IMR-90 (cell line): ENCODE data around the gene GLRX5. TPM values are rescaled to one million over a fixed set of nuclear protein-coding genes. Genes with fewer than 3 reads are reported as not detected.

ENCODE experiments used
- ATAC-seq: fragments of 200-7000 bp; cut with Tn5 transposase; 2 replicates; pipeline ENCODE4 v1.9.1; 2020; ENCODE audit warnings: low read depth, mild to moderate bottlenecking, moderate library complexity
- BruUV-seq: library from RNA; stranded (reverse); fragments of 400-500 nt; replicated peaks from 2 replicates; lab custom pipeline; 2021; lab: Mats Ljungman, UMichigan
- CTCF ChIA-PET: fragments of 300-600 bp; formaldehyde crosslinking; extraction: SDS; loops from one replicate; lab custom pipeline; 2021; ENCODE audit warnings: antibody characterized with exemption; lab: Yijun Ruan, JAX
- POLR2A ChIA-PET: fragments of 300-600 bp; sonication (Branson Sonifier 250); formaldehyde crosslinking; loops from one replicate; lab custom pipeline; 2022; ENCODE audit warnings: antibody characterized with exemption; ENCODE audit not compliant: unreplicated experiment; lab: Charles Lee
- DNase-seq: peaks from one replicate; pipeline ENCODE4 v3.0.0; 2013
- H2AFZ ChIP-seq: replicated peaks from 2 replicates; pipeline ENCODE3; 2013; ENCODE audit warnings: low read length, mild to moderate bottlenecking; ENCODE audit not compliant: poor library complexity
- H2AK5ac ChIP-seq: 2 replicates; pipeline ENCODE4 v1.6.1; 2013; ENCODE audit warnings: low read depth, low read length, inconsistent platforms
- H2AK9ac ChIP-seq: replicated peaks from 2 replicates; pipeline ENCODE3; 2013; ENCODE audit warnings: mild to moderate bottlenecking, low read depth, low read length, moderate library complexity; ENCODE audit not compliant: poor library complexity
- H2BK120ac ChIP-seq: 2 replicates; pipeline ENCODE4 v1.6.1; 2013; ENCODE audit warnings: low read depth, low read length, inconsistent platforms
- H2BK15ac ChIP-seq: 3 replicates; pipeline ENCODE4 v1.6.1; 2013; ENCODE audit warnings: low read depth, low read length, inconsistent platforms
- H2BK20ac ChIP-seq: 2 replicates; pipeline ENCODE4 v1.6.1; 2013; ENCODE audit warnings: low read depth, mild to moderate bottlenecking, inconsistent platforms, low read length, moderate library complexity
- H2BK5ac ChIP-seq: 2 replicates; pipeline ENCODE4 v1.6.1; 2013; ENCODE audit warnings: mild to moderate bottlenecking, low read depth, low read length, inconsistent platforms; ENCODE audit not compliant: poor library complexity, severe bottlenecking
- H3K14ac ChIP-seq: replicated peaks from 2 replicates; pipeline ENCODE4 v1.6.1; 2013; ENCODE audit warnings: low read depth, low read length, inconsistent platforms
- H3K18ac ChIP-seq: 2 replicates; pipeline ENCODE4 v1.6.1; 2013; ENCODE audit warnings: low read depth, low read length, control low read depth
- H3K23ac ChIP-seq: 2 replicates; pipeline ENCODE4 v1.6.1; 2013; ENCODE audit warnings: low read depth, low read length, inconsistent platforms
- H3K27ac ChIP-seq: 2 replicates; pipeline ENCODE4 v1.5.1; 2013; ENCODE audit warnings: mild to moderate bottlenecking, control low read depth, low read length; ENCODE audit not compliant: insufficient read depth
- H3K27me3 ChIP-seq: 2 replicates; pipeline ENCODE4 v1.6.1; 2013; ENCODE audit warnings: low read length; ENCODE audit not compliant: control insufficient read depth, insufficient read depth
- H3K36me3 ChIP-seq: 2 replicates; pipeline ENCODE4 v1.6.1; 2013; ENCODE audit warnings: low read length, mixed read lengths; ENCODE audit not compliant: control insufficient read depth, insufficient read depth
- H3K4ac ChIP-seq: 2 replicates; pipeline ENCODE4 v1.6.1; 2013; ENCODE audit warnings: low read depth, low read length, inconsistent platforms
- H3K4me1 ChIP-seq: 2 replicates; pipeline ENCODE4 v1.6.1; 2013; ENCODE audit warnings: low read length, mixed read lengths; ENCODE audit not compliant: control insufficient read depth, insufficient read depth
- H3K4me2 ChIP-seq: 2 replicates; pipeline ENCODE4 v1.6.1; 2013; ENCODE audit warnings: low read depth, mild to moderate bottlenecking, control low read depth, low read length, moderate library complexity
- H3K4me3 ChIP-seq: 2 replicates; pipeline ENCODE4 v1.5.1; 2013; ENCODE audit warnings: low read depth, mild to moderate bottlenecking, control low read depth, low read length, moderate library complexity; ENCODE audit not compliant: insufficient read depth
- H3K56ac ChIP-seq: 2 replicates; pipeline ENCODE4 v1.6.1; 2013; ENCODE audit warnings: low read length, inconsistent platforms; ENCODE audit not compliant: insufficient read depth; ENCODE audit errors: extremely low read depth
- H3K79me1 ChIP-seq, 2 experiments: 2 replicates each; pipeline ENCODE4 v1.6.1; 2013; ENCODE audit warnings: low read length in 2 of 2, inconsistent platforms in 1 of 2, low read depth in 1 of 2
- H3K9ac ChIP-seq: 2 replicates; pipeline ENCODE4 v1.6.1; 2013; ENCODE audit warnings: low read depth, low read length, control low read depth
- H3K9me1 ChIP-seq: 2 replicates; pipeline ENCODE4 v1.6.1; 2013; ENCODE audit warnings: low read length, inconsistent platforms; ENCODE audit not compliant: insufficient read depth
- H3K9me3 ChIP-seq: 2 replicates; pipeline ENCODE4 v1.6.1; 2013; ENCODE audit warnings: low read length; ENCODE audit not compliant: control insufficient read depth, insufficient read depth
- H4K20me1 ChIP-seq: 2 replicates; pipeline ENCODE4 v1.6.1; 2013; ENCODE audit warnings: low read length, inconsistent platforms; ENCODE audit not compliant: insufficient read depth
- H4K5ac ChIP-seq: 2 replicates; pipeline ENCODE4 v1.6.1; 2013; ENCODE audit warnings: mild to moderate bottlenecking, low read depth, low read length, control low read depth
- H4K8ac ChIP-seq, 2 experiments: 2 replicates each; pipeline ENCODE4 v1.6.1; 2013; ENCODE audit warnings: low read depth in 2 of 2, low read length in 2 of 2, control low read depth in 1 of 2, inconsistent platforms in 1 of 2
- H4K91ac ChIP-seq: 2 replicates; pipeline ENCODE4 v1.6.1; 2013; ENCODE audit warnings: low read depth, low read length, inconsistent platforms; ENCODE audit not compliant: insufficient read depth
- BHLHE40 ChIP-seq: fragments of 150-350 bp; IDR thresholded peaks from 2 replicates; pipeline ENCODE4 v1.6.1; 2016; ENCODE audit warnings: mild to moderate bottlenecking, low read depth, low read length
- FOS ChIP-seq: fragments of 150-350 bp; IDR thresholded peaks from 2 replicates; pipeline ENCODE4 v1.6.1; 2016; ENCODE audit warnings: low read depth, low read length
- MAFK ChIP-seq: IDR thresholded peaks from 2 replicates; pipeline ENCODE4 v1.6.1; 2012; ENCODE audit warnings: low read depth, low read length, improper control_type of control experiment
- MXI1 ChIP-seq: IDR thresholded peaks from 2 replicates; pipeline ENCODE4 v1.6.1; 2012; ENCODE audit warnings: low read depth, mild to moderate bottlenecking, low read length, moderate library complexity, borderline replicate concordance
- NFE2L2 ChIP-seq: fragments of 150-350 bp; IDR thresholded peaks from 2 replicates; pipeline ENCODE4 v1.6.1; 2016; ENCODE audit warnings: low read depth, mild to moderate bottlenecking, low read length
- RAD21 ChIP-seq: IDR thresholded peaks from 2 replicates; pipeline ENCODE4 v1.6.1; 2012; ENCODE audit warnings: low read length, improper control_type of control experiment
- RCOR1 ChIP-seq: IDR thresholded peaks from 2 replicates; pipeline ENCODE4 v1.6.1; 2012; ENCODE audit warnings: mild to moderate bottlenecking, low read length, improper control_type of control experiment; ENCODE audit not compliant: insufficient replicate concordance
- RFX5 ChIP-seq: IDR thresholded peaks from 2 replicates; pipeline ENCODE4 v1.8.0; 2012; ENCODE audit warnings: low read depth, mild to moderate bottlenecking, low read length, moderate library complexity
- WGBS, 2 experiments: methylation state at CpG; one replicate each; pipeline versions ENCODE4 v1.1.5 to v1.1.7; 2013; ENCODE audit warnings: missing lambda C conversion rate in 2 of 2; ENCODE audit not compliant: insufficient read length in 1 of 2; ENCODE audit errors: extremely low coverage in 2 of 2; 5-methylcytosine and 5-hydroxymethylcytosine counted together
- dilution Hi-C: fragments of 300-500 bp; cut with HindIII; formaldehyde crosslinking; loops from one replicate; pipeline ENCODE4 v1.14.3; 2018; ENCODE audit warnings: low sequenced_read_pairs; ENCODE audit not compliant: unreplicated experiment
- in situ Hi-C: fragments of 300-500 bp; cut with MboI; formaldehyde crosslinking; loops from 3 replicates; pipeline ENCODE4 v1.14.3; 2019; ENCODE audit warnings: low sequenced_read_pairs, inconsistent platforms, mixed read lengths
- intact Hi-C: fragments of 100-400 bp; cut with micrococcal nuclease; formaldehyde crosslinking; loops from 2 replicates; pipeline ENCODE4 v1.10.0; 2022
- polyA plus RNA-seq, 3 experiments: library from polyadenylated mRNA; depleted of rRNA; stranded (reverse); fragments of >200 nt; gene quantifications; 2 replicates each; pipeline ENCODE4 v1.2.3, GENCODE V29; 2012; ENCODE audit warnings: low replicate concordance in 1 of 3
- total RNA-seq: library from RNA; depleted of rRNA; stranded (reverse); fragments of >200 nt; gene quantifications from 2 replicates; pipeline ENCODE4 v1.2.3, GENCODE V29; 2012
- TF ChIP-seq, protein P1 (sequence below): fragments of 150-350 bp; IDR thresholded peaks from 2 replicates; pipeline ENCODE4 v1.6.1; 2016; ENCODE audit warnings: low read depth, mild to moderate bottlenecking, low read length, moderate library complexity, borderline replicate concordance

The GLRX5 gene
- total and polyA plus RNA-seq, 2 of the 4 experiments (the other 2 are of a cell fraction) = 32.4 to 40.4 TPM

DNA sequence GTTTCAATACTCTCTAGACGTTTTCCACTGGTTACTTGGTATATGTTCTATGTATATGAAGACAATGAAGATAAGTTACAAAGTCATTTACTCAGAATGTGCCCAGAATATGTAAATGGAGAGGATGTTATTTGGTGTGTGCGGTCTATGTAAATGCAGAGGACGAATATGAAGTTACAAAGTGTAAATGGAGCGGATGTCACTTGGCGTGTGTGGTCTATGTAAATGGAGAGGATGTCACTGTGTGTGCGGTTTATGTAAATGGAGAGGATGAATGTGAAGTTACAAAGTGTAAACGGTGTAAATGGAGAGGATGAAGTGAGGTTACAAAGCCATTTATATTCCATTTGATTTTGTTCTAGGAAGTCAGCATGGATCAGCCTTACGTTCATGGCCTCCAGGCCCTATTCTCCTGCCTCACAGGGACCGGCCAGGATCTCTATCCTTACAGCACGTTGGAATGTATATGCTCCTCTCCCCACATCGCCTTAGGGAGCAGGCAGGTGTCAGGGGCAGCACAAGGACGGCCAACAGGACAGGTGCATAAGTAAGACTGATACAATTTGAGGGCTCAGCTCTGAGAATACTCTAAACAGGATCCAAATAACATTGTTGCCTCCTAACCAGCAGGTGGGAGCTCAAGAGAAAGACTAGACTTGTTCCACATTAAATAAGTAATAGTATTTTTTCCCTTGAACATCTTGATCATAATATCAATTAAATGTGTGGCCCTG, 42.4 kb downstream of the GLRX5 start:
- CTCF ChIA-PET = no interaction called here
- Histone ChIP-seq H3K56ac (no peak overlapping the region), H3K9me1 (no peaks in the 10 kb centered on the region), H3K23ac (no peak overlapping the region), H3K4me3 (no peak overlapping the region), H4K5ac (no peak overlapping the region), H3K36me3 (no peaks in the 10 kb centered on the region), H4K20me1 (no peaks in the 10 kb centered on the region), H3K79me1 (no peaks in the 10 kb centered on the region), H3K18ac (no peak overlapping the region), H2BK20ac (no peak overlapping the region), H3K4me1 (no peaks in the 10 kb centered on the region), H4K91ac (no peak overlapping the region), H2BK5ac (no peak overlapping the region), H2BK15ac (no peak overlapping the region), H2BK120ac (no peak overlapping the region), H3K27me3 (peaks cover 8% of the 10 kb centered on the region), H2AK9ac (no peak overlapping the region), H4K8ac (no peak overlapping the region), H3K4ac (no peak overlapping the region), H3K4me2 (no peak overlapping the region), H3K9ac (no peak overlapping the region), H2AK5ac (no peak overlapping the region), H3K9me3 (no peaks in the 10 kb centered on the region), H3K27ac (no peak overlapping the region), H3K14ac (no peak overlapping the region), H2AFZ (no peak overlapping the region)
- in situ Hi-C loops (no loop called here), intact Hi-C loops (no loop called here), dilution Hi-C loops (no loop called here)
- 70% methylated on average over 4 of the region's 12 CpGs; no CpG with 5 or more reads in 1 of the 2 experiments for WGBS, 2 experiments
- BruUV-seq = no TSS peak
- DNase-seq (no peak), ATAC-seq (no peak)
- POLR2A ChIA-PET = no interaction called here
- no peak for TF ChIP-seq FOS
- no peak for TF ChIP-seq RFX5
- no peak for TF ChIP-seq NFE2L2
- no peak for TF ChIP-seq RCOR1
- no peak for TF ChIP-seq MXI1
- TF ChIP-seq MAFK = no peak
- no peak for TF ChIP-seq BHLHE40
- TF ChIP-seq, protein P1, sequence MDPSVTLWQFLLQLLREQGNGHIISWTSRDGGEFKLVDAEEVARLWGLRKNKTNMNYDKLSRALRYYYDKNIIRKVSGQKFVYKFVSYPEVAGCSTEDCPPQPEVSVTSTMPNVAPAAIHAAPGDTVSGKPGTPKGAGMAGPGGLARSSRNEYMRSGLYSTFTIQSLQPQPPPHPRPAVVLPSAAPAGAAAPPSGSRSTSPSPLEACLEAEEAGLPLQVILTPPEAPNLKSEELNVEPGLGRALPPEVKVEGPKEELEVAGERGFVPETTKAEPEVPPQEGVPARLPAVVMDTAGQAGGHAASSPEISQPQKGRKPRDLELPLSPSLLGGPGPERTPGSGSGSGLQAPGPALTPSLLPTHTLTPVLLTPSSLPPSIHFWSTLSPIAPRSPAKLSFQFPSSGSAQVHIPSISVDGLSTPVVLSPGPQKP = no peak
- TF ChIP-seq RAD21 = no peak
